WI38 (cell line): ENCODE measurements around the gene MAGI1.

Source experiments
- H3K4me3 ChIP-seq: 2 replicates; pipeline ENCODE4 v1.5.1; 2011; ENCODE audit warnings: low read depth, mild to moderate bottlenecking, control low read depth, low read length
- CTCF ChIP-seq: IDR thresholded peaks from 2 replicates; pipeline ENCODE4 v1.5.1; 2012; ENCODE audit warnings: low read depth, mild to moderate bottlenecking, control low read depth, low read length

The MAGI1 gene

DNA sequence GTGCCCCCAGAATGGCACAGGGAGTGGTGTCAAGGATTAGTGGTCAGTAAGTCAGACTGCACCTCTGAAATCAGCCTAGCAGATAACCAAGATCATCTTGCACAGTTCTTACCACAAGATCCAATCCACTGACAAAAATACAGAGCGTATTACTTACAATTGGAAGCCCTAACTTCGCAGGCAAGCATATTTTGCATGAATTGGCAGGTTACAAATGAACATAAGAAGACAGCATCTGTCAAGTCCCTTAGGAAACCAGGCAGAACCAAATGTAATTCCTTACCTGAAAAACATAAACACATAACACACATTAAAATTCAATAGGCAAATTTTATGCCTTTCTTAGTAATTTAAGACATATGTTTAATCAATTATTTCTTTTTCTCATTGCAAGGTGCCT lies 293.4 kb downstream of the MAGI1 start:
- TF ChIP-seq CTCF: no peak
- no peak overlapping the region for H3K4me3 ChIP-seq

DNA sequence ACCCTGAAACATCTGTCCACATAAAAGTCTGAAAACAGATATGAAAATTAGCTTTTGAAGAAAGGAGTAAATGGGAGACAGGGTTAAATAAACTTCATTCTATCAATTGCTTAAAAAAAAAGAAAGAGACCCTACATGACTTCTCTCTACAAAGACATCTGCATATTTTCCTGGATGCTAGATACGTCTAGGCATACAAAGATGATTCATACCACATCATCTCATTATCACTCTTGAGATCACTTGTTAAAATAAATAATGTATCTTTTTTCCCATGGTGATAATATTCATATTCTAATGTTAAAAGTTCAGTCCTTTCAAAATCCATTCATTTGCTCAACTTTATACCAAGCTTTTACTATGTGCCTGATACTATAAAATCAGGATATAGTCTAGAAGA lies 295.8 kb downstream of the MAGI1 start:
- TF ChIP-seq CTCF: no peak
- H3K4me3 ChIP-seq: no peak overlapping the region

DNA sequence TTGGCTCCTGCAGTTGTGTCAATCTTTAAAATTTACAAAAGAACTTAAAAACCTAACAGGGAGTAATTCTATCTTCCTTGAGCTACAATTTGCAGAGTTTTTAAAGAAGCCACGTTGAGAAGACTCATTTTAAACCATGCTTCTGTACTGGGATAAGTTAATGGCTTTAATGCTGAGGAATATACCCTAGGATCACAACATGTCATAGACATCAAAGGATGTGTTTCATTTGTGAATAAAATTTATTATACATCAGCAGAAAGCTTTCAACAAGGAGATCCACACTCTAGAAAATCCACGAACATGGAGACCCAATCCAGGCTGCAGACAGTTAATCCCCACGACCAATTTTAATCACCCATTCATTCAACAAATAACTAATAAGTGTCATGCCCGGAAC lies 297.2 kb downstream of the MAGI1 start:
- no peak for TF ChIP-seq CTCF
- no peak overlapping the region for H3K4me3 ChIP-seq

GRCh38 chr3:65739901-65740541 lies 298.7 kb downstream of the MAGI1 start:
- H3K4me3 ChIP-seq: no peak overlapping the region
- TF ChIP-seq CTCF: no peak

- no peak for TF ChIP-seq CTCF
- H3K4me3 ChIP-seq: no peak overlapping the region
These were observed 303.9 kb downstream of the MAGI1 start for GRCh38 chr3:65734792-65735191.

- TF ChIP-seq CTCF: no peak
- H3K4me3 ChIP-seq: no peak overlapping the region
These were observed 304.3 kb downstream of the MAGI1 start for GRCh38 chr3:65734382-65734781.

DNA sequence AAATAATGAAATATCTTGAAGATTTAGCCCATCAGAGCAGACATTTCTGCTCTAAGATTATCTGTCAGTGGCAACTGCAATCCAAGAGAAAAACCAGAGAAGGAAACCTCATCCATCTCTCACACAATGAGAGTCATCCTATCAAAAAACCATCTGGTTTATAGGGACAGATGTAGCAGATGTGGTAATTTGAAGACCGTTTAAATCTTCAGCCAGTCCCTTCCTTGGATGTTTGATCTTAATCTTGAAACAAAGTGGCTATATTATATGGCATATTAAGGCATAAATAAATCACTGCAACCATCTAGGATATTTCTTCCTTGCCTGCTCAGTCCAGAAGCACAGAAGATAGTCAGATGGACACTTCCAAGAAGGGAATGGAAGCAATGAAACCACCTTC lies 305.3 kb downstream of the MAGI1 start:
- H3K4me3 ChIP-seq: no peak overlapping the region
- TF ChIP-seq CTCF: no peak
